CD4-positive, alpha-beta T cell (primary cell): Measurements from ENCODE around the gene FAT4. TPM values are rescaled to one million over a fixed set of nuclear protein-coding genes. Genes with fewer than 3 reads are reported as not detected.

ENCODE experiments used
- ATAC-seq: fragments of 200-7000 bp; cut with Tn5 transposase; one replicate; pipeline ENCODE4 v1.10.0; 2022; ENCODE audit warnings: mild to moderate bottlenecking; ENCODE audit not compliant: poor library complexity
- CTCF ChIA-PET: fragments of 350-600 bp; sonication (Branson Sonifier 250); formaldehyde crosslinking; loops from one replicate; lab custom pipeline; 2021; ENCODE audit warnings: antibody characterized with exemption, inconsistent platforms; lab: Charles Lee
- POLR2A ChIA-PET: fragments of 350-600 bp; sonication (Branson Sonifier 250); formaldehyde crosslinking; loops from one replicate; lab custom pipeline; 2021; ENCODE audit warnings: antibody characterized with exemption, inconsistent platforms; lab: Charles Lee
- DNase-seq, 14 experiments: peaks; one replicate each; pipeline ENCODE4 v3.0.0-alpha.2; 2013 to 2020; ENCODE audit warnings: mixed read lengths in 2 of 14
- H3K27ac ChIP-seq, 2 donors: one replicate each; pipeline versions ENCODE4 v1.5.1 to v1.7.0; 2013; ENCODE audit warnings: low read length in 2 of 2, low read depth in 1 of 2, mild to moderate bottlenecking in 1 of 2
- H3K27me3 ChIP-seq, 2 experiments: 1 replicate in 1 of 2; 2 replicates in 1 of 2; pipeline versions ENCODE4 v1.6.1 to v1.7.0; 2013; ENCODE audit warnings: low read length in 2 of 2, control low read depth in 1 of 2, mild to moderate bottlenecking in 1 of 2, moderate library complexity in 1 of 2; ENCODE audit not compliant: insufficient read depth in 2 of 2, control insufficient read depth in 1 of 2
- H3K36me3 ChIP-seq: one replicate; pipeline ENCODE4 v1.6.1; 2013; ENCODE audit warnings: low read length, control low read depth; ENCODE audit not compliant: insufficient read depth
- H3K4me1 ChIP-seq: one replicate; pipeline ENCODE4 v1.6.1; 2013; ENCODE audit warnings: low read length, control low read depth; ENCODE audit not compliant: insufficient read depth
- H3K4me3 ChIP-seq: one replicate; pipeline ENCODE4 v1.5.1; 2013; ENCODE audit warnings: mild to moderate bottlenecking, low read length, moderate library complexity
- H3K9me3 ChIP-seq, 2 experiments: 1 replicate in 1 of 2; 2 replicates in 1 of 2; pipeline versions ENCODE4 v1.6.1 to v1.7.0; 2013; ENCODE audit warnings: low read length in 2 of 2, mild to moderate bottlenecking in 2 of 2, control low read depth in 1 of 2, moderate library complexity in 1 of 2; ENCODE audit not compliant: control insufficient read depth in 1 of 2, insufficient read depth in 1 of 2
- H3K27ac Mint-ChIP-seq: one replicate; pipeline ENCODE4 v1.8.0; 2020; ENCODE audit warnings: mixed read lengths
- H3K27me3 Mint-ChIP-seq: one replicate; pipeline ENCODE4 v1.8.0; 2021; ENCODE audit warnings: mixed read lengths
- H3K36me3 Mint-ChIP-seq: one replicate; pipeline ENCODE4 v1.8.0; 2021; ENCODE audit warnings: low read depth, mixed read lengths
- H3K4me1 Mint-ChIP-seq: one replicate; pipeline ENCODE4 v1.8.0; 2021; ENCODE audit warnings: low read depth, mixed read lengths
- H3K4me3 Mint-ChIP-seq: one replicate; pipeline ENCODE4 v1.8.0; 2020; ENCODE audit warnings: mild to moderate bottlenecking, mixed read lengths
- H3K9me3 Mint-ChIP-seq: one replicate; pipeline ENCODE4 v1.8.0; 2020; ENCODE audit warnings: mixed read lengths
- CTCF ChIP-seq: fragments of 200-600 bp; IDR thresholded peaks from one replicate; pipeline ENCODE4 v1.8.0; 2022; ENCODE audit warnings: antibody characterized with exemption, mild to moderate bottlenecking
- intact Hi-C, 2 experiments: fragments of 100-400 bp; cut with DNase I in 1 of 2; cut with micrococcal nuclease in 1 of 2; formaldehyde crosslinking; loops; one replicate each; pipeline versions ENCODE4 v1.15.1 to v1.9.0; 2023 to 2025; cut with DNase I, micrococcal nuclease
- total RNA-seq, 174 experiments: library from RNA in 2 of 174; stranded (reverse) in 2 of 174; gene quantifications; one replicate each; pipeline ENCODE4 v1.2.3 and lab custom pipeline; 2021 to 2026

Gene FAT4
- total RNA-seq, 2 experiments from 2014 or later: not detected

GRCh38 chr4:125331116-125331515 is 16.4 kb downstream of the FAT4 start:
- no peak for TF ChIP-seq CTCF
- DNase-seq (no peak), ATAC-seq (no peak)
- no peak overlapping the region for H3K27ac ChIP-seq
- no peaks in the 10 kb centered on the region for H3K36me3 ChIP-seq
- no peak overlapping the region for H3K27ac Mint-ChIP-seq
- no peaks in the 10 kb centered on the region for H3K27me3 Mint-ChIP-seq
- H3K9me3 Mint-ChIP-seq: no peaks in the 10 kb centered on the region
- no peaks in the 10 kb centered on the region for H3K27me3 ChIP-seq
- POLR2A ChIA-PET: no interaction called here
- H3K4me3 ChIP-seq: no peak overlapping the region
- H3K4me3 Mint-ChIP-seq: no peak overlapping the region
- H3K36me3 Mint-ChIP-seq: no peaks in the 10 kb centered on the region
- H3K4me1 ChIP-seq: no peaks in the 10 kb centered on the region
- intact Hi-C loops: no loop called here
- peaks cover 0 to 3% of the 10 kb centered on the region in 2 experiments for H3K9me3 ChIP-seq
- CTCF ChIA-PET: no interaction called here
- no peaks in the 10 kb centered on the region for H3K4me1 Mint-ChIP-seq

DNA sequence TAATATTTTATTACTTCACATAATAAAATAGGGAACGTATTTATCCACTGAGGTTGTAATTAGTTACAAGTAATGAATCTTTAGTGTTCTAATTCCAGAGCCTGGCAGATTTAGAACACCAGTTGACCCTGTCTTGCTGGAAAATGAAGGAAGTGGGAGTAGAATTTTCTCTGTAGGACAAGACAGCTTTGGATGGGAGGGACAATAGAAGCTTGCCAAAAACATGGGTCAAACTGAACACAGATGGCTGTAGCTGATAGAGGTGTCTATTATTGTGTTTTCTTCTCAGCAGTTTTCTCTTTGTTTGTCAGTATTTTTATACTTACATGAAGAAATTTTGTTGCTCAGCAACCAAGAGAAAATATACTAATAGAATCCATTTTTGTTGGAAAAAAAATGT is 20.2 kb downstream of the FAT4 start:
- no peaks in the 10 kb centered on the region for H3K27me3 ChIP-seq
- no peak overlapping the region for H3K4me3 Mint-ChIP-seq
- H3K36me3 ChIP-seq: no peaks in the 10 kb centered on the region
- no peaks in the 10 kb centered on the region for H3K4me1 ChIP-seq
- TF ChIP-seq CTCF: no peak
- ChIA-PET POLR2A (no interaction called here), CTCF (no interaction called here)
- no peaks in the 10 kb centered on the region for H3K4me1 Mint-ChIP-seq
- H3K27me3 Mint-ChIP-seq: no peaks in the 10 kb centered on the region
- no peak overlapping the region for H3K27ac Mint-ChIP-seq
- H3K9me3 Mint-ChIP-seq: peaks cover 2% of the 10 kb centered on the region
- ATAC-seq (no peak), DNase-seq (no peak)
- intact Hi-C loops: no loop called here
- no peaks in the 10 kb centered on the region for H3K36me3 Mint-ChIP-seq
- peaks cover 0 to 3% of the 10 kb centered on the region in 2 experiments for H3K9me3 ChIP-seq
- no peak overlapping the region for H3K4me3 ChIP-seq
- H3K27ac ChIP-seq: no peak overlapping the region

GRCh38 chr4:125338814-125339213 is 24.1 kb downstream of the FAT4 start:
- no peak for TF ChIP-seq CTCF
- no peak for DNase-seq
- H3K27me3 Mint-ChIP-seq: no peaks in the 10 kb centered on the region

More at GRCh38 chr4:125338814-125339213, 24.1 kb downstream of the FAT4 start:
- no peaks in the 10 kb centered on the region for H3K36me3 ChIP-seq
- ChIA-PET CTCF (no interaction called here), POLR2A (no interaction called here)
- Mint-ChIP-seq H3K4me3 (no peak overlapping the region), H3K9me3 (peaks cover 5% of the 10 kb centered on the region), H3K36me3 (no peaks in the 10 kb centered on the region), H3K27ac (no peak overlapping the region), H3K4me1 (no peaks in the 10 kb centered on the region)
- intact Hi-C loops: no loop called here
- no peaks in the 10 kb centered on the region for H3K27me3 ChIP-seq
- no peak overlapping the region for H3K4me3 ChIP-seq
- no peaks in the 10 kb centered on the region for H3K4me1 ChIP-seq
- H3K27ac ChIP-seq: no peak overlapping the region
- no peaks in the 10 kb centered on the region for H3K9me3 ChIP-seq
- no peak for ATAC-seq
